Cardiac septum (tissue), 1 donor: ENCODE data around the gene TNFSF8. TPM values are rescaled to one million over a fixed set of nuclear protein-coding genes. Genes with fewer than 3 reads are reported as not detected.

Experiments
- DNase-seq: peaks from one replicate; pipeline ENCODE4 v3.0.0-alpha.2; 2020; ENCODE audit warnings: low spot score
- intact Hi-C: fragments of 100-400 bp; cut with DNase I; formaldehyde crosslinking; loops from one replicate; pipeline ENCODE4 v1.14.0; 2022
- total RNA-seq: library from RNA; stranded (reverse); fragmentation: NEBNext Ultra II Directional; extraction: Animal tissue kit (Norgen Biotek cat#: 25700); gene quantifications from one replicate; pipeline ENCODE4 v1.2.1, GENCODE V29; 2021
- donor health status: DM: no; HTN: no; CAD: no.

Gene TNFSF8
- total RNA-seq, 1 donor from 2014 or later = 0.86 TPM

- intact Hi-C loops = no loop called here
- DNase-seq = no peak
Measured at GRCh38 chr9:114938687-114939575, 8.5 kb upstream of the TNFSF8 start.

DNA sequence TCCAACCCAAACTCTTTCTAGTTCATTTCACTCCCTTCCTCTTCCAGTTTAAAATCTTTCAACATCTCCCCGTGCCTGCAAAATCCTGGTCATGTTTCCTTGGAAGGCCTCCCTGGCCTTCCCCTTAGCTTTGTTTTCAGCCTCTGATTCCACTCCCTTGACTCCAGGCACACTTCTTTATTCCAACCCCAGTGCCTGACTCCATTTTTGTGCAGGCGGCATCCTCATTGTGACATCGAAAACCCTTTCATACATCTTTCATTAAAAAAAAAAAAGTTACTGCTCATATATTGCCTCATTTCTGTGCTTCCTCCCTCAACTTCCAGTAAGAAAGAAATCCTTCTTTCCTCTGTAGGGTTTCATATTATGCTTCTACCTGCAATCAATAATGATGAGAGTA, 7.1 kb upstream of the TNFSF8 start:
- intact Hi-C loops = no loop called here

DNA sequence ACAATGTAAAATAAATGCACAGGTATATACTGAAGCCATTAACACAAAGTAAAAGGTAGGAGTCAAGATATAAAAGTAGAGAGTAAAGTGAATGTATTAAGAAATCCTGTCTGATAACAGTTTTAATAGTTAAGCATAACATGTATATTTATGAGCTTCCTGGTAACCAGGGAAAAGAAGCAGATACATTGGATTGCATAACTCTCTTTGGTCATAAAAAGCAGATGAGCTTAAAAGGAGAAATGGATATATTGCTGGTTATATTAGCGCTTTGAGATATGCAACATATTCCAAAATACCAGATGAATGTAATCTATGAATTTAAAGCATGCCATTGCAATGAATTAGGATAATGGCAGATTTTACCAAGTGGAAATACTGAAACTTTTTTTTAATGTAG, 6.2 kb upstream of the TNFSF8 start:
- intact Hi-C loops = no loop called here

More for the DNA sequence above, 7.1 kb upstream of the TNFSF8 start:
- DNase-seq = no peak

GRCh38 chr9:114935119-114935518, 4.7 kb upstream of the TNFSF8 start:
- intact Hi-C loops = no loop called here
- DNase-seq = no peak

More for the DNA sequence above, 6.2 kb upstream of the TNFSF8 start:
- DNase-seq = no peak

DNA sequence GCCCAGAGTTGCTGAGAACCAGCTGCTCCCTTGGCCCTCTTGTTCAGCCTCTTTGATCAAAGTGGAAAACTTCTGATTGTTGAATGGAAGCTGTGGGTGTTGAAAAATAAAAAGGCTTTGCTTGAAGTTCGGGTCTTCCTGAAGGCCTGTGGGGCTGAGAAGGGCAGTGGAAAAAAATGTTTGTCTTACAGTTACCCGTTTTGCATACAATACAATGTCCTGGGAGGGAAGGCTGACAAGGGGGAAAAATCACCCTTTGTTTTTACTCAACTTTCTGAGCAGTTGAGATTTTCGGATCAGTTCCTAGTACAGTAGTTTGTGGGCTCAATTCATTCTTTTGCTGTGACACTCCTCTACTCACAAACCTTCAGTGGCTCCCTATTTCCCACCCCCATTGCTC, 2.1 kb upstream of the TNFSF8 start:
- intact Hi-C loops = no loop called here

DNA sequence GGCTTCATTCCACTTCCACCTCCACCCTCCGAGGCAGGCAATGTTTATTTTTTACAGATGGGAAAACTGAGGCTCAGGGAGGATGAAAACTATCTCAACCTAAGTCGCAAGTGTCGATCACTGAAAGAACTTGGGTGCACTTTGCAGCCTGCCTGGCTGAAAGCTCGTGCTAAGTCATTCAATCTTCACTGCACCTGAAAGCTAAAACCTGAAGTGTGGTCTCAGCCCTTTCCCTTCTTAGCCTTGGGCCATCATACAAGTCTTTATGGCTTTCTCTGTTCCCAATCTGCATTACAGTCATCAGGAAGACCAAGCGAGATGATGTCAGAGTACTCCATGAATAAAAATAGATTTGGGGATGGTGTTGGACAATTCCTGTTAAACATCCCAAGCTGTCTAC, 1.0 kb upstream of the TNFSF8 start:
- intact Hi-C loops = no loop called here
- no peak for DNase-seq

More for the DNA sequence above, 2.1 kb upstream of the TNFSF8 start:
- DNase-seq = no peak

DNA sequence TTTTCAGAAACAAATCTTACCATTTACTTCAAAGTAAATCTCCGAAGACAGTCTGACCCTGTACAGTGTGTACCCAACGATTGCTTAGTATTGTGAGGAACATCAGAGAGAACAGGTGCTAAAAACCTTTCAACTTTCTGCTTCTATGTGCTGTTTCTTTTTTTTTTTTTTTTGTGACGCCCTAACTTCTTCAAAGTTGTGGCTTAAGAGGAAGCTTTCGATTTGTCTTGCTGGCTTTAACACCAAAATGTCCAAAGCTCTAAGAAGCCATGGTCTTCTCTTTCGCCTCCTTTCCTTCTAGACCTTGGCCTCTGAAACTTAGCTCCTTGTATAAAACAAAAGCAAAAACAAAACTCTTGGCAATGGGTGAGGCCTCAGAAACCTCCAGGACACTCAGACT, 1.2 kb downstream of the TNFSF8 start:
- intact Hi-C loops = no loop called here
- DNase-seq = no peak

DNA sequence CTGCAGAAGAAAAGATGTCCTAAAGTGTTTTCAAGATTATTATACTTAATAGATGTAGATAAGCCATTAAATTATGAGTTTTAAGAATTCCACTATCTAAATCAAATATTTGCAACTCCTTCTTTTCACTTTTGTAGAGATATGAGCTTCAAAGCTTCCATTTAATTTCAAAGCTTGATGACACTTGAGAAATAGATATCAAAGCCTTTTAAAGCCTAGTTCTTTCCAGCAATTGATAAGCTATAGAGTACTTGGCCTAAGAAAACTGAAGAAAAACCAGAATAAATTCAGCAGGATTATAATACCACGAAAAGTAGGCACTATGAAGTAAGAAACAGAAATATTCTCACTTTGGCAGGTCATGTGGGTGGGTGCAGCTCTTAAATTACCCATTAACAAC, 1.7 kb downstream of the TNFSF8 start:
- intact Hi-C loops = no loop called here
- no peak for DNase-seq

GRCh38 chr9:114928136-114928535, 2.3 kb downstream of the TNFSF8 start:
- intact Hi-C loops = no loop called here
- no peak for DNase-seq

DNA sequence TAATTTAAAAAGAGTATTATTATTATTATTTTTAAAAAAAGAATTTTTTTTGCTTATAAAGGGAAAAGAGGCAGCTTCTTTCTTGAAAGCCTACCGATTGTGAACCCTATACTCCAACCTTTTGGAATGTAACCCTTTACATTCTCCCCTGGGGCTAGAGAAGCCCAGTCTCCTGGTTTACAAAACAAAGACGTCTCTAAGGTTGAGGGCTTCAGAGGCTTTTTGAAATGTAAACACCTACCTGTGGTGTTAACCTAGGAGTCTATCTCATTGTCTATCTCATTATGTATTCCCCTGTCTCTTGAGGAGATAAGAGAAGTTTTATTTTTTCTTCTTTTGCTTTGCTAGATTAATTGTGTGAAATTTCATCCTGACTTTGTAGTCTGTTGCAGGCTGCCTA, 4.7 kb downstream of the TNFSF8 start:
- intact Hi-C loops = no loop called here
- DNase-seq = no peak

DNA sequence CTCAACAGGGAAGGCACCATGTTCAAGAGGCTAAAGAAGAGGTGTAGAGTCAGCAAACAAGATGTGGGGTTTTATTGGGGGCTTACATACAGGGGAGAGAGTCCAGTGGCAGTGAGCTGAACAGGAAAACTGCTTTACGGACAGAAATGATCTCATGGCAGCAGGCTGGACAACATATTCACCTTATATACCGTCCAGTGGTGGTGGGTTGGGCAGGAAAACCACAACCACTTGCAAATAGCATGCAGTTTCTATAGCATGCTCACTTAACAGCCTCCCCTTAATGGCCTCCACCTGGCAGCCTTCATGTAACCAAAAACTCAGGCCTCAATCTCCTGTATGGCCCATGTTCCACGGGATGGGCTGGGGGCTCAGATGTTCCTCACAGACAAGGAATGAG, 5.4 kb downstream of the TNFSF8 start:
- intact Hi-C loops = no loop called here

GRCh38 chr9:114924327-114924726, 6.1 kb downstream of the TNFSF8 start:
- no peak for DNase-seq
- intact Hi-C loops = no loop called here

More for the DNA sequence above, 5.4 kb downstream of the TNFSF8 start:
- DNase-seq = no peak

DNA sequence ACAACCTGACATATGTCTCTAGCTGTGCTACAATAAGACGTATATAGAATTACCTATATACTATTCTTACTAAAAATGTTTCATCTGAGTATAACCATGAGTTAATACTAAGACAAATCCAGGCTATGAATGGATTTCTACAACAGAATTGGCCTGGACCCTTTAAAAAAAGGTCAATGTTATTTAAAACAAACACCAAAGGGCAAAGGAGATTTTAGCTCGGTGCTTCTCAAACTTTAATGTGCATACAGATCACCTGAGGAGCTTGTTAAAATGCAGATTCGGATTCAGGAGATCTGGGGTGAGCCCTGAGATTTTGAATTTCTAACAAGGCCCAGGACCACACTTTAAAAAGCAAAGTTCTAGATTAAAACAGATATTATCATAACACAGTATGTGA, 6.5 kb downstream of the TNFSF8 start:
- DNase-seq = no peak
- intact Hi-C loops = no loop called here

GRCh38 chr9:114921171-114921570, 9.2 kb downstream of the TNFSF8 start:
- intact Hi-C loops = no loop called here
- DNase-seq = no peak

DNA sequence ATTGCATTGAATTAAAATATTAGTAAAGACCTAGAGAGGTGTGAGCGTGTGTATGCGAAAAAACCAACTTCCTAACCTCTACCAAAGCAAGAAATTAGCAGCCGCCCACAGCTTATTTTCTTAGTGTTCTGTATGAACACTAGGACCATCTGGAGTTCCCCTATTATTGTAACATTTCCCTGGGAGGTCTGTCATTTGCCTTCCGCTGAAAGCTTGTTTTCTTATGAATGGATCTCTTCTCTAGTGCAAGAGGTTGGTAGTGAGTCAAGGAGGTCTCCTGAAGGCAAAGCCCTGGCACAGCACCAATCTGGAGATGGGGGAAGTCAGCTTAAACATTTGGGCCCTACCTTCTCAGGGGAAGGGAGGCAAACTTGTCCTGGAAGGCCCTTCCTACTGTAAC, 10.8 kb downstream of the TNFSF8 start:
- intact Hi-C loops = no loop called here
- DNase-seq = no peak

DNA sequence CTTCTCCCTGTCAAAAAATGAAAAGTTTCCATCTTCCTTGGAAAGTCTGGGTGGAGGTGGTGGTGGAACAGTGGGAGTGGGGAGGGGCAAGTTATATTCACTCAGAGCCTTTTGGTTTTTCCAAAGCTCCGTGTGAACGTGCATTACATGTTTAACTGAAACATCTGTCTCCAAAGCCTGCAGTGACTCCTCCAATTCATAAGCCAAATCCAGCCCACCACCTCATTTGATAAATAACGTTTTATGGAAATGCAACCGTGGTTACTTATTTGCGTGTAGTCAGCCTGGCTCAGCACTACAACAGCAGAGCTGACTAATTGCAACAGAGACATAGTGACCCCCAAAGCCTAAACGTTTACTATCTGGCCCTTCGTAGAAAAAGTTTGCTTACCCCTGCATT, 13.9 kb downstream of the TNFSF8 start:
- intact Hi-C loops = no loop called here
- DNase-seq = no peak

- no peak for DNase-seq
- intact Hi-C loops = loop anchor here (5.0 kb wide), 1 partner anchor 177 kb away; no protein-coding TSS in a partner anchor
Measured at GRCh38 chr9:114914139-114914538, 16.3 kb downstream of the TNFSF8 start.

DNA sequence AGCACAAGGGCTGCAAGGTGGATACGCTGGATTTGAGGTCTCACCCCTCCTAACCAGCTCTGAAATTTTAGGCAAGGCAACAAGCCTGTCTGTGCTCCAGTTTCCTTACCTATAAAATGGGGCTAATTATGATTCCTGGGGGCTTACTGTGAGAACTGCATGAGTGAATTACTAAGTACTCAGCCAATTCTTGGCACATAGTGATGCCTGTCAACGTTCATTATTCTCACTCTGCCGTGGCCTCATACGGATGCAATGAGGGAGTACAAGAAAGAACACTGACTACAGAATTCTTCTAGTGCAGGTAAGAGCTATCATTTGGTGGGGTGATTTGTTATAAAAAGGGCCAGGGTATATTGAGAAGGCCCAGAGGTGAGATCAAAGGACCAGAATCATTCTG, 16.7 kb downstream of the TNFSF8 start:
- intact Hi-C loops = loop anchor here (5.0 kb wide), 1 partner anchor 176 kb away; no protein-coding TSS in a partner anchor

DNA sequence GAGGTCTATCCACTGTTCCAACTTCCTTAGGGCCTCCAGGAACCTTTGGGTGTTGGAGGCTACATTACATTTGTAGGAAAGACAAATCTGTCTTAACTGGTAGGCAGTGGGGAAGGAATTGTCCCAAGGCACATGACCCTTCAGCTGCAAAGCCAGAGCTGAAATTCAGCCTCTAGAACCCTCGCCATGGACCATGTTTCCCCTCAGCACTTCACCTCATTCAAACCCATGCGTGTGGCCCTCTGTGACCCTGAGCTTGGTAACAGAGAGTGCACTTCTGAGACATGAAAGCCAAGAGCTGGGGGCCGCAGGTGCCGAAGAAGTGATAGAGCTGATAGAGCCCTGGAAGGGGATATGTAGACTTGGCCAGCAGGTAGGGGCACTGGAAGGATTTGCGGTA, 17.2 kb downstream of the TNFSF8 start:
- DNase-seq = no peak
- intact Hi-C loops = loop anchor here (5.0 kb wide), 1 partner anchor 176 kb away; no protein-coding TSS in a partner anchor

More for the DNA sequence above, 16.7 kb downstream of the TNFSF8 start:
- no peak for DNase-seq

- no peak for DNase-seq
Measured at GRCh38 chr9:114911167-114911821, 19.1 kb downstream of the TNFSF8 start.

GRCh38 chr9:114910541-114910940, 19.9 kb downstream of the TNFSF8 start:
- DNase-seq = no peak
- intact Hi-C loops = loop anchor here (5.0 kb wide), 1 partner anchor 173 kb away; no protein-coding TSS in a partner anchor

More at GRCh38 chr9:114911167-114911821, 19.1 kb downstream of the TNFSF8 start:
- intact Hi-C loops = loop anchor here (5.0 kb wide), 1 partner anchor 174 kb away; no protein-coding TSS in a partner anchor
